ENCODE results near the gene CDC42BPG.
A peak's percentile ranks its signal among the peaks of the same experiment; 100 is the strongest.
"Not testable (repeated sequence)": the region's sequence is repeated elsewhere in the genome, so short reads cannot be mapped to it uniquely, and the experiment has no call there.

Gene CDC42BPG

GRCh38 chr11:64850979-64851567, 6.6 kb upstream of the CDC42BPG start:
- no peak for DNase-seq (ENCODE audit: low read depth)

GRCh38 chr11:64849598-64850356, 5.3 kb upstream of the CDC42BPG start:
- DNase-seq (ENCODE audit: low read depth): no peak

GRCh38 chr11:64848826-64849597, 4.6 kb upstream of the CDC42BPG start:
- no peak for DNase-seq (ENCODE audit: low read depth)

GRCh38 chr11:64848214-64848825, 3.9 kb upstream of the CDC42BPG start:
- no peak for DNase-seq (ENCODE audit: low read depth)

- DNase-seq (ENCODE audit: low read depth): peak; percentile 91
Measured at GRCh38 chr11:64846998-64847666, 2.7 kb upstream of the CDC42BPG start.

GRCh38 chr11:64845776-64846129, 1.3 kb upstream of the CDC42BPG start:
- DNase-seq (ENCODE audit: low read depth): not testable (repeated sequence)

- DNase-seq (ENCODE audit: low read depth): no peak
Measured at GRCh38 chr11:64845129-64845775, 799 bp upstream of the CDC42BPG start.

GRCh38 chr11:64843686-64844329, 645 bp downstream of the CDC42BPG start:
- no peak for DNase-seq (ENCODE audit: low read depth)

GRCh38 chr11:64842851-64843685, 1.4 kb downstream of the CDC42BPG start:
- no peak for DNase-seq (ENCODE audit: low read depth)

- no peak for DNase-seq (ENCODE audit: low read depth)
Measured at GRCh38 chr11:64842366-64842759, 2.1 kb downstream of the CDC42BPG start.

- no peak for DNase-seq (ENCODE audit: low read depth)
Measured at GRCh38 chr11:64841592-64842365, 2.7 kb downstream of the CDC42BPG start.

- DNase-seq (ENCODE audit: low read depth): no peak
Measured at GRCh38 chr11:64839887-64840782, 4.3 kb downstream of the CDC42BPG start.

- no peak for DNase-seq (ENCODE audit: low read depth)
Measured at GRCh38 chr11:64839335-64839734, 5.1 kb downstream of the CDC42BPG start.

- DNase-seq (ENCODE audit: low read depth): no peak
Measured at GRCh38 chr11:64838600-64839334, 5.7 kb downstream of the CDC42BPG start.

- DNase-seq (ENCODE audit: low read depth): no peak
Measured at GRCh38 chr11:64837887-64838351, 6.5 kb downstream of the CDC42BPG start.

GRCh38 chr11:64836448-64837072, 7.9 kb downstream of the CDC42BPG start:
- DNase-seq (ENCODE audit: low read depth): no peak

Measured in stimulated activated CD8-positive, alpha-beta memory T cell treated with anti-CD3 and anti-CD28 coated beads, Interleukin-7, amount 100 ng/mL, for 24 hours (primary cell).